ENCODE measurements around the gene OVCH2.

Gene OVCH2

DNA sequence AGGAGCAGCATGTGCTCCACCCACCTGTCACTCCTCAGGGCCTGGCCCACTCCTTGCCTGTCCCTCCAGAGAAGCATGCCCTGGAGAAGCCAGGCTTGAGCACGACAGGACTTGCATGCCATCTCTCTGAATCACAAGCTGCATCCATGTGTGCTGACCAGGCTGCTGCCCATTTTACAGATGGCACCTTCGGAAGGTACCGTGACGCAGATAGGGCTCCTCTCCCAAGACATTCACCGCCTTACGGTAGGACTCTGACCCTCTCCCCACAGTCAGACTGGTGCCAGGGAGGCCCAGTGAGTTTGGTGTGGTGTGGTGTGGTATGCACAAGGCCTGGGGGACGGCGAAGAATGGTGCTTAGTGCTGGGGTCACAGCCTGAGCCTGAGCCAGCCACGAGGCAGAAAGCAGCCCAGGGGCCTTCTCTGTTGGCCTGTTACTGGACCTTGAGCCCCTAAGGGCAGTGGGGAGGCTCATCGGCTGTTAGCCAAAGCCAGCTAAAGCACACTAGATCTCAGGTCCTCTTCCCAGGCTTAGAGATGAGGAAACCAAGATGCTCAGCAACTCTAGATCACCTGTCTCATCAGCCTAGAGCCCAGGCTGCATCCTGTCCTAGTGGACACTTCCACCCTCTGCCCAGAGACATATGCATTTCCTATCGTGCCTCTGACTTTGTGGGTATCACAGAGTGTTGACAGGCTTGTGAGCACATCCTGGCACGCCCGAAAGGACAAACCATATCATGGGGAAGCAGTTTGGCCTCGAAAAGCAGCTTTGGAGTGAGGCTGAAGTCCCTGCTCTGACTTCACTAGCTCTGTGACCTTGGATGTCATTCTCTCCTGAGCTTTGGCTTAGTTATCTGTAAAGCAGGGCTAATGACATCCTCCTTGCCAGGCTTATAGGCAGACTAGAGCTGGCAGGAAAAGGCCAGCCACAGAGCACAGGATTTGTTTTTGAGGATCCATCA, 50.7 kb downstream of the OVCH2 start:
- Histone ChIP-seq H3K4me2 (ENCODE audit: low read length) (no peak overlapping the region), H3K56ac (ENCODE audit: low read length) (no peak overlapping the region), H3K27me3 (ENCODE audit: insufficient read depth, low read length, poor library complexity) (no peaks in the 10 kb centered on the region), H2BK5ac (ENCODE audit: low read length) (no peak overlapping the region), H3K79me2 (ENCODE audit: control insufficient read depth, insufficient read depth, low read length) (no peaks in the 10 kb centered on the region), H2BK120ac (ENCODE audit: low read depth, low read length) (no peak overlapping the region), H3K4me3 (ENCODE audit: low read length) (no peak overlapping the region), H3K23ac (ENCODE audit: low read length) (no peak overlapping the region), H4K8ac (ENCODE audit: low read depth, low read length) (no peak overlapping the region), H3K9ac (ENCODE audit: low read length) (no peak overlapping the region), H3K79me1 (ENCODE audit: low read length) (no peaks in the 10 kb centered on the region), H2BK15ac (replicated peaks; ENCODE audit: low read depth) (no peak overlapping the region), H3K36me3 (ENCODE audit: control insufficient read depth, insufficient read depth, low read length) (peaks cover 2% of the 10 kb centered on the region), H3K4me1 (ENCODE audit: control insufficient read depth, low read depth, low read length) (no peaks in the 10 kb centered on the region), H3K4ac (ENCODE audit: low read depth, low read length) (no peak overlapping the region), H3K18ac (ENCODE audit: low read length) (no peak overlapping the region), H4K5ac (ENCODE audit: low read length) (no peak overlapping the region), H3K27ac (ENCODE audit: low read depth, low read length) (no peak overlapping the region), H2AK5ac (ENCODE audit: low read length) (no peak overlapping the region)
- no CpG with 5 or more reads among the region's 14 CpGs for WGBS (ENCODE audit: extremely low coverage, insufficient coverage, low lambda C conversion rate)
- peak; percentile 29 for DNase-seq

DNA sequence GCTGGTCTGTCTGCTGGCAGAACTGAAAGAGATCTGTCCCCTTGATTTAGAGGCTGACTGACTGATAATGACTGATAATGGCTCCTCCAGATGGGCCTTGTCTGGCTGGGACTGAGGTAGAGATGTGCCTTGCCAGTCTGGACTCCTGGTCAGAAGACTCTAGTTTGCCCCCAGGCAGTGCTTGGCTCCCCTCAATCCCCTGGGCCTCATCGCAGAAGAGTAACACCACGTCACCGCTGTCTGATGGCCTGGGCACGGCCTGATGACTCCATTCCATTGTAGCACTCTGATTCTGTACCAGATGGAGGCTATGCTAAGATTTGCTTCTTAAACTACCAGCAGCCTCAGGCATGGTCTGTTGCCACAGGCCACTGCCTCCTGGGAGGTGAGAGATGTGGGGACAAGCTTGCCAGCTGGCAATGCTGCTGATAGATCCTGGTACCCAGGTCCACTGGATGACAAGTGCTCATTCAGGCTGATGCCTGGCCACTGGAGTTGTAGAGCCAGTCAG, 52.0 kb downstream of the OVCH2 start:
- Histone ChIP-seq H3K4ac (ENCODE audit: low read depth, low read length) (no peak overlapping the region), H3K18ac (ENCODE audit: low read length) (no peak overlapping the region), H2BK15ac (replicated peaks; ENCODE audit: low read depth) (no peak overlapping the region), H3K9ac (ENCODE audit: low read length) (no peak overlapping the region), H3K4me2 (ENCODE audit: low read length) (no peak overlapping the region), H3K79me2 (ENCODE audit: control insufficient read depth, insufficient read depth, low read length) (no peaks in the 10 kb centered on the region), H4K8ac (ENCODE audit: low read depth, low read length) (no peak overlapping the region), H3K79me1 (ENCODE audit: low read length) (no peaks in the 10 kb centered on the region), H3K27me3 (ENCODE audit: insufficient read depth, low read length, poor library complexity) (no peaks in the 10 kb centered on the region), H3K27ac (ENCODE audit: low read depth, low read length) (no peak overlapping the region), H3K56ac (ENCODE audit: low read length) (no peak overlapping the region), H2AK5ac (ENCODE audit: low read length) (no peak overlapping the region), H3K36me3 (ENCODE audit: control insufficient read depth, insufficient read depth, low read length) (peaks cover 4% of the 10 kb centered on the region), H2BK120ac (ENCODE audit: low read depth, low read length) (no peak overlapping the region), H3K4me3 (ENCODE audit: low read length) (no peak overlapping the region), H2BK5ac (ENCODE audit: low read length) (no peak overlapping the region), H3K23ac (ENCODE audit: low read length) (no peak overlapping the region), H3K4me1 (ENCODE audit: control insufficient read depth, low read depth, low read length) (no peaks in the 10 kb centered on the region), H4K5ac (ENCODE audit: low read length) (no peak overlapping the region)
- no CpG with 5 or more reads among the region's 4 CpGs for WGBS (ENCODE audit: extremely low coverage, insufficient coverage, low lambda C conversion rate)
- DNase-seq: no peak

DNA sequence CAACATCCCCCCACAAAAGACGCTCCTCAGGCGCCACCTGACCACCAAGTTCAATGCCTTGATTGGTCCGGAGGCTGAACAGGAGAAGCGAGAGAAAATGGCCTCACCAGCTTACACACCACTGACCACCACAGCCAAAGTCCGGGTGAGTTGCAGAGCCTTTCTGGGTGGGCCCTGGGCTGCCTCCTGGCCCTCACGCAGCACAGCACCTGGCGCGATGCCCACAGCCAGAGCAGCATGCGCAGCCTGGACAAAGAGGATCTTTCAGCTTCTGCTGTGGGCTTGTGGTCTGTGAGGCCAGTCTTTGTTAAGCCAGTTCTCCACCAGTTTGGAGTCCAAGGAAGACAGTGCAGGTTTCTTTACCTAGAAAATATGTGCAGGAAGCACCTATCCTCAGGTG, 54.6 kb downstream of the OVCH2 start:
- no peak overlapping the region for H3K9ac ChIP-seq (ENCODE audit: low read length)
- no peak overlapping the region for H3K23ac ChIP-seq (ENCODE audit: low read length)
- H3K36me3 ChIP-seq (ENCODE audit: control insufficient read depth, insufficient read depth, low read length): peaks cover 4% of the 10 kb centered on the region
- no peaks in the 10 kb centered on the region for H3K27me3 ChIP-seq (ENCODE audit: insufficient read depth, low read length, poor library complexity)
- H3K79me1 ChIP-seq (ENCODE audit: low read length): no peaks in the 10 kb centered on the region
- H4K5ac ChIP-seq (ENCODE audit: low read length): no peak overlapping the region
- H3K4me2 ChIP-seq (ENCODE audit: low read length): no peak overlapping the region
- H2BK15ac ChIP-seq (replicated peaks; ENCODE audit: low read depth): no peak overlapping the region
- WGBS (ENCODE audit: extremely low coverage, insufficient coverage, low lambda C conversion rate): no CpG with 5 or more reads among the region's 9 CpGs
- H2BK5ac ChIP-seq (ENCODE audit: low read length): no peak overlapping the region
- no peak overlapping the region for H2BK120ac ChIP-seq (ENCODE audit: low read depth, low read length)
- DNase-seq: no peak
- H2AK5ac ChIP-seq (ENCODE audit: low read length): no peak overlapping the region
- H3K4ac ChIP-seq (ENCODE audit: low read depth, low read length): no peak overlapping the region
- H3K4me3 ChIP-seq (ENCODE audit: low read length): no peak overlapping the region
- H3K4me1 ChIP-seq (ENCODE audit: control insufficient read depth, low read depth, low read length): no peaks in the 10 kb centered on the region
- H3K56ac ChIP-seq (ENCODE audit: low read length): no peak overlapping the region
- no peak overlapping the region for H4K8ac ChIP-seq (ENCODE audit: low read depth, low read length)
- no peak overlapping the region for H3K18ac ChIP-seq (ENCODE audit: low read length)
- H3K79me2 ChIP-seq (ENCODE audit: control insufficient read depth, insufficient read depth, low read length): no peaks in the 10 kb centered on the region
- no peak overlapping the region for H3K27ac ChIP-seq (ENCODE audit: low read depth, low read length)

DNA sequence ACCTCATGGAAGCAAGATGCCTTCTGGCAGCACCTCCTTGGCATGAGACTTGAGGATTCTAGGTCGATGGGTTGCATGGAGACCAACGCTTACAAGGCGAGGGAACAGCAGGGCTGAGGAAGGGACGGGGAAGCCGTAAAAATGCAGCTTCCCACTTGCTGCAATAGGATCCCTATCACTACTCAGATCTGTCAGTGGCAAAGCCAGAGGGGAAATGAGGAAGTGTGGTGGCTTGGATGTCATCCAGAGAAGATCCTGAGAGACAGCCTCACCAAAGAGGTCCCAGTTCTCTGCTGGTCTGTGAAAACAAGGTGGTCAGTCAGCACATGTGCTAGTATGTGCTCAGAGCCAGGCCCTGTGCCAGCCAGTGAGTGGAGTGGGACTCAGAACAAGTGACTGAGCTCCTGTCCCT, 55.1 kb downstream of the OVCH2 start:
- no CpG with 5 or more reads among the region's 5 CpGs for WGBS (ENCODE audit: extremely low coverage, insufficient coverage, low lambda C conversion rate)
- Histone ChIP-seq H3K27ac (ENCODE audit: low read depth, low read length) (no peak overlapping the region), H2BK15ac (replicated peaks; ENCODE audit: low read depth) (no peak overlapping the region), H3K4me3 (ENCODE audit: low read length) (no peak overlapping the region), H3K23ac (ENCODE audit: low read length) (no peak overlapping the region), H2BK5ac (ENCODE audit: low read length) (no peak overlapping the region), H3K18ac (ENCODE audit: low read length) (no peak overlapping the region), H3K9ac (ENCODE audit: low read length) (no peak overlapping the region), H3K4ac (ENCODE audit: low read depth, low read length) (no peak overlapping the region), H3K36me3 (ENCODE audit: control insufficient read depth, insufficient read depth, low read length) (peaks cover 4% of the 10 kb centered on the region), H2BK120ac (ENCODE audit: low read depth, low read length) (no peak overlapping the region), H3K79me1 (ENCODE audit: low read length) (no peaks in the 10 kb centered on the region), H3K79me2 (ENCODE audit: control insufficient read depth, insufficient read depth, low read length) (no peaks in the 10 kb centered on the region), H2AK5ac (ENCODE audit: low read length) (no peak overlapping the region), H3K56ac (ENCODE audit: low read length) (no peak overlapping the region), H3K27me3 (ENCODE audit: insufficient read depth, low read length, poor library complexity) (no peaks in the 10 kb centered on the region), H3K4me1 (ENCODE audit: control insufficient read depth, low read depth, low read length) (no peaks in the 10 kb centered on the region), H4K8ac (ENCODE audit: low read depth, low read length) (no peak overlapping the region), H3K4me2 (ENCODE audit: low read length) (no peak overlapping the region), H4K5ac (ENCODE audit: low read length) (no peak overlapping the region)
- DNase-seq: no peak

DNA sequence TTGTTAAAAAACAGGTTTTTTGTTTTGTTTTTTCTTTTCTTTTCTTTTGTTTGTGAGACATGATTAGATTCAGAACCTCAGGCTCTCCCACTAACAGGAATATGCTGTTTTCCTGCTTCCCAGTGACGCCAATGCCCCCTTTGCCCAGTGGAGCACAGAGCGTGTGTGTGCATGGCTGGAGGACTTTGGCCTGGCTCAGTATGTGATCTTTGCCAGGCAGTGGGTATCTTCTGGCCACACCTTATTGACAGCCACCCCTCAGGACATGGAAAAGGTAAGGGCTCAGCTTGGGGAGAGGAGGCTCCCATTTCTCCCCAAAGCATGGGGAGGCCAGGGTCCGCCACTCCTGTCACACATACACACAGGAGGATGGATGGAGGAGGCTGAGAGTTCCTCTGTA, 58.0 kb downstream of the OVCH2 start:
- peaks cover 3% of the 10 kb centered on the region for H3K36me3 ChIP-seq (ENCODE audit: control insufficient read depth, insufficient read depth, low read length)
- no peak overlapping the region for H3K56ac ChIP-seq (ENCODE audit: low read length)
- H3K27ac ChIP-seq (ENCODE audit: low read depth, low read length): no peak overlapping the region
- H3K4ac ChIP-seq (ENCODE audit: low read depth, low read length): no peak overlapping the region
- H3K4me1 ChIP-seq (ENCODE audit: control insufficient read depth, low read depth, low read length): no peaks in the 10 kb centered on the region
- H3K27me3 ChIP-seq (ENCODE audit: insufficient read depth, low read length, poor library complexity): no peaks in the 10 kb centered on the region
- H2BK15ac ChIP-seq (replicated peaks; ENCODE audit: low read depth): no peak overlapping the region
- H3K79me2 ChIP-seq (ENCODE audit: control insufficient read depth, insufficient read depth, low read length): no peaks in the 10 kb centered on the region
- H3K23ac ChIP-seq (ENCODE audit: low read length): no peak overlapping the region
- H3K4me2 ChIP-seq (ENCODE audit: low read length): no peak overlapping the region
- no peak overlapping the region for H4K8ac ChIP-seq (ENCODE audit: low read depth, low read length)
- no peak overlapping the region for H2BK5ac ChIP-seq (ENCODE audit: low read length)
- no CpG with 5 or more reads among the region's 3 CpGs for whole genome bisulfite sequencing (ENCODE audit: extremely low coverage, insufficient coverage, low lambda C conversion rate)
- no peak overlapping the region for H4K5ac ChIP-seq (ENCODE audit: low read length)
- no peak overlapping the region for H2BK120ac ChIP-seq (ENCODE audit: low read depth, low read length)
- no peak overlapping the region for H3K18ac ChIP-seq (ENCODE audit: low read length)
- H3K79me1 ChIP-seq (ENCODE audit: low read length): no peaks in the 10 kb centered on the region
- H3K4me3 ChIP-seq (ENCODE audit: low read length): no peak overlapping the region
- H2AK5ac ChIP-seq (ENCODE audit: low read length): no peak overlapping the region
- DNase-seq: no peak
- H3K9ac ChIP-seq (ENCODE audit: low read length): no peak overlapping the region

All from mesendoderm (in vitro differentiated cells).